UCSD-AML1 (cell line): ENCODE results near the gene TRIM50.
"Not testable (repeated sequence)": the region's sequence is repeated elsewhere in the genome, so short reads cannot be mapped to it uniquely, and the experiment has no call there.

Source experiments
- DNase-seq: peaks from one replicate; lab custom pipeline; 2025; ENCODE audit not compliant: unreplicated experiment; lab: John Stamatoyannopoulos, UW

Gene TRIM50

GRCh38 chr7:73350306-73351068 is 22.6 kb upstream of the TRIM50 start:
- DNase-seq, result no peak

DNA sequence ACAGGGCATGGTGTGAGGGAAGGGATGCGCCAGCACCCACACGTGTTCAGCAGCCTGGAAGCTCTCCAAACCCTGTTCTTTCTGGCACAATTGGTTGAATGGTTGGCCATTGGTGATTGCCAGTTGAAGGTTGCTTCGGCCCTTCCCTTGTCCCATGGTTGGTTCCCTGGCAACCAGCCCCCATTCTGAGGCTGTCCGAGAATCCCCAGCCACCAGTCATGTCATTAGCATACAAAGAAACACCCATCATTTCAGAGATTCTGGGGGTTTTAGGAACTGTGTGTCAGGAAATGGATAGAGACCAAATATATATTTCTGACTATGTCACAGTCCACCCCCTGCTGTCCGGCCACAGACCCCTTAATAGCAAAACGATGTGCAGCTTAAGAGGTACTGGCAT is 21.9 kb upstream of the TRIM50 start:
- DNase-seq, result no peak

- DNase-seq, result no peak
Measured at GRCh38 chr7:73345951-73346350, 18.1 kb upstream of the TRIM50 start.

GRCh38 chr7:73345538-73345937 is 17.7 kb upstream of the TRIM50 start:
- DNase-seq, result no peak

GRCh38 chr7:73343671-73344380 is 15.9 kb upstream of the TRIM50 start:
- no peak for DNase-seq

GRCh38 chr7:73342645-73343044 is 14.8 kb upstream of the TRIM50 start:
- DNase-seq, result no peak

GRCh38 chr7:73341877-73342276 is 14.0 kb upstream of the TRIM50 start:
- no peak for DNase-seq

- DNase-seq, result no peak
Measured at GRCh38 chr7:73340514-73340913, 12.6 kb upstream of the TRIM50 start.

GRCh38 chr7:73338321-73338720 is 10.4 kb upstream of the TRIM50 start:
- no peak for DNase-seq

DNA sequence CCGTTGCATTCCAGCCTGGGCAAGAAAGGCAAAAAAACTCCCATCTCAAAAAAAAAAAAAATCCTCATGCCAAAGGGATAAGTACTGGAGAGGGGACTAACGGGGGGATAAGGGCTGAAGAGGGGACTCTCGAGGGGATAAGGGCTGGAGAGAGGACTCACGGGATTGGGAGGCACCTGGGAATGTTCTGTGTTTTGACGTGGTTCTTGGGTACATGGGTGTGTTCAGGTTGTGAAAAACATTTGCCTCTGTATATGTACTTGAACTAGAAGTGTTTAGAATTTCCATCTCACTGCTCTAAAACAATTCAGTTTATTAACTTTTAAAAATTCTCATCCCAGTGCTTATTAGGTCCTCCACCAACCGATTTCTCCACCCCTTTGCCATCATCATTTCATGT is 4.6 kb upstream of the TRIM50 start:
- no peak for DNase-seq

DNA sequence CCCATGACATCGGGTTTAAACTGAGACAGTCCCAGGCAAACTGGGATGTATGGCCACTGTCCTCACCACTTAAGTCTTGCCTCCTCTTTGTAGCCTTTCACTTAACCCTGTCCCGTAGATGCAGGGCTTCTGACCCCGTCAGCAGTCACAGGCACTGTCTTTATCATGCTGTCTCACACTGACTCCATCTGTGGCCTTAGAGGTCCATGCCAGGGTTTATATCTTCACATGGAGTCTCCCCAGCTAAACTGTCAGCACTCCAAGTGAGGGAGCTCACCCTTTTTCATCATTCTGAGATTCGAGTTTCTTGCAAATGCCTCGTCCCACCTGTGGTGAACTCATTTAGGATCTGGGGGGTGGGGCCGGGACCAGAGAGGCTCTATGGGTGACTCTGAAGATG is 2.9 kb upstream of the TRIM50 start:
- DNase-seq, result no peak

- no peak for DNase-seq
Measured at GRCh38 chr7:73329861-73330581, 2.1 kb upstream of the TRIM50 start.

GRCh38 chr7:73328696-73329095 is 814 bp upstream of the TRIM50 start:
- no peak for DNase-seq

DNA sequence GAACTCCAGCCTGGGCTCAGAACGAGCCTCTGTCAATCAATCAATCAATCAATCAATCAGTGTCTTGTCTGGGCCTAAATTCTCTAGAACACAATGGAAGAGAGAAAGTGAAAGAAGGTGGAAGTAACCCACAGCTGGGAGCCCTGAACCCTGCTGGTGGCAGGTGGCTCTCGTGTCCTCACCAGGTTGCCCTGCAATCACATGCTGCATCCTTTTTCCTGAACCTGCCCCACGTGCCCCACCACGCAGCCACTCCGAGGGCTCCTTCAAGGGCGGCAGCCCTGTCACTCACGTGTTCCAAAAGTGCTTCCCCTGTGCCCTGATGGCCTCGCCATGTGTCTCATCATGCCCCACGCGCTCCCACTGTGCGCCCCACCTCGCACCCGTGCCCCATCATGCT is 433 bp downstream of the TRIM50 start:
- DNase-seq, result not testable (repeated sequence)

- not testable (repeated sequence) for DNase-seq
Measured at GRCh38 chr7:73325424-73325823, 2.5 kb downstream of the TRIM50 start.

DNA sequence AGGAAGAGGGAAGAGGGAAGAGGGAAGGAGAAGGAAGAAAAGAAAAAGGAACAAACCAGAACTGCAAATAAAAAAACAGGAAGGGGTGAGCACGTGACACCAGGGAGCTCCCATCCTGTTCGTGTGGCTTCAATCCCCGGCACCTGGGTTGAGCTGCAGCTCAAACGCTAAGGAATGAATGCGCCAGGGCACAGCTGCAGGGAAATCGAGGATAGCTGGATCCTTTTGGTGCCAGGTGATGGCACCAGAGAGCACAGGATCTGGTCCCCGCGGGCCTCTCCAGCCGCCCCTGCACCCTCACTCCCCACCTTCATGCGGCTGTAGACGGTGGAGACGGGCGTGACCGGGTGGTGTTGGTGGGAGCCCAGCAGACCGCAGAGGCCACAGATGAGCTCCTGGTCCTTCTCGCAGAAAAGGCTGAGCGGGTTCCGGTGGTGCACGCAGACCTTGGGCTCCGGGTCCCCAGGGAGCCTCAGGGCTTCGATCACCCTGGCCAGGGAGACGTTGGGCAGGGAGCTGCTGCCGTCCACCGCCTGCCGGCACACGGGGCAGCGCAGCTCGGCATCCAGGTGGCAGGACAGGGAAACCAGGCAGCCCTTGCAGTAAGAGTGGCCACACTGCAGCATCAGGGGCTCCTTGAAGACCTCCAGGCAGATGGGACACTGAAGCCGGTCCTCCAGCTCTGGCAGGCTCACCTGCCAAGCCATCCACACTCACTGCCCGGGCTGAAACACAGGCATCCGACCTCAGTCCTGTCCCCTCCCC is 3.6 kb downstream of the TRIM50 start:
- DNase-seq, result peak; percentile 33

GRCh38 chr7:73323434-73324080 is 4.3 kb downstream of the TRIM50 start:
- DNase-seq, result not testable (repeated sequence)

GRCh38 chr7:73320009-73320408 is 7.9 kb downstream of the TRIM50 start:
- DNase-seq, result not testable (repeated sequence)

GRCh38 chr7:73319541-73319940 is 8.3 kb downstream of the TRIM50 start:
- not testable (repeated sequence) for DNase-seq

DNA sequence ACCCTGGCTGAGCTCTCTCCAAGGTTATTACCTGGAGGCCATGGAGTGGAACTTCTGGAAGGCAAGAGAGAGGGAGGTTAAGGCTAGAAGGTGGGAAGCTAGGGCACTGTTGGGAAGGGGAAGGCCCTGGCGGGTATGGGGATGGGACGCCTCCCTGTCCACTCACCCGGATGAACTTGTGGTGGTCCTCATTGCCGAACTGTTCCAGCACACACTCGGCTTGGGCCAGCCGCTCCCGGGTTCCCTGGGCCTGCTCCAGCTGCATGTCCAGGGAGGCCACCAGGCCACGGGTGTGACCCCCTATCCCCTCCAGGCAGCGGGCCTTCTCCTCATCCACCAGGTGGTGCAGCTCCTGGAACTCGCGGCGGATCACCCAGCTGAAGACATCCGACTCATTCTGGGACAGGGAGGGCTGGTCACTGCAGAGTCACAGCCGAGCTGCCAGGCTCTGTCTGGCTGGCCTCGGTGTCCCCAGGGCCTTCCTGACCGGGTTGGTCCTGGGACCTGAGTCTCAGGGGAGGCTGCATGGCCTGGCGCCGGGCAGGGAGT is 9.2 kb downstream of the TRIM50 start:
- DNase-seq, result not testable (repeated sequence)
